ENCODE measurements around the gene NSD2. TPM values are rescaled to one million over a fixed set of nuclear protein-coding genes. Genes with fewer than 3 reads are reported as not detected.

Gene NSD2
- total and polyA plus RNA-seq, 12 donors = 11.1 to 187 (median 25.2) TPM

GRCh38 chr4:1953335-1953734, 82.1 kb downstream of the NSD2 start:
- 96 to 97% (median 97%) methylated on average over 9 of the region's 9 CpGs for WGBS, 4 donors
- H3K9me3 ChIP-seq (replicated peaks in 1 of 3) = no peaks in the 10 kb centered on the region
- DNase-seq = no peak
- H3K4me1 ChIP-seq (replicated peaks in 1 of 2) = no peaks in the 10 kb centered on the region
- H3K27me3 ChIP-seq = no peaks in the 10 kb centered on the region
- no peak overlapping the region for H3K27ac ChIP-seq
- no peak overlapping the region for H3K4me3 ChIP-seq
- intact Hi-C loops (cut with DNase I) = no loop called here
- TF ChIP-seq CTCF (IDR thresholded peaks at IDR 0.05) (no peak), POLR2A (IDR thresholded peaks at IDR 0.05) (no peak)
- H3K36me3 ChIP-seq (replicated peaks in 1 of 2) = peaks cover 0 to 13% of the 10 kb centered on the region in 2 donors

GRCh38 chr4:1956631-1957030, 85.4 kb downstream of the NSD2 start:
- TF ChIP-seq POLR2A (IDR thresholded peaks at IDR 0.05) = no peak
- no peak for TF ChIP-seq CTCF (IDR thresholded peaks at IDR 0.05)
- Histone ChIP-seq H3K27ac (no peak overlapping the region), H3K4me3 (no peak overlapping the region), H3K27me3 (no peaks in the 10 kb centered on the region), H3K9me3 (replicated peaks in 1 of 3) (no peaks in the 10 kb centered on the region), H3K4me1 (replicated peaks in 1 of 2) (no peaks in the 10 kb centered on the region), H3K36me3 (replicated peaks in 1 of 2) (peaks cover 0 to 29% of the 10 kb centered on the region in 2 donors)
- 93 to 97% (median 95%) methylated on average over 12 of the region's 12 CpGs for WGBS, 4 donors
- DNase-seq = no peak
- intact Hi-C loops (cut with DNase I) = no loop called here

- TF ChIP-seq POLR2A (IDR thresholded peaks at IDR 0.05) (no peak), CTCF (IDR thresholded peaks at IDR 0.05) (no peak)
- DNase-seq = no peak
- no peaks in the 10 kb centered on the region for H3K9me3 ChIP-seq (replicated peaks in 1 of 3)
- intact Hi-C loops (cut with DNase I) = no loop called here
- H3K27ac ChIP-seq = no peak overlapping the region
- 90 to 96% (median 92%) methylated on average over 10 to 15 of the region's 15 CpGs for WGBS, 4 donors
- H3K4me3 ChIP-seq = no peak overlapping the region
- peaks cover 0 to 36% of the 10 kb centered on the region in 2 donors for H3K36me3 ChIP-seq (replicated peaks in 1 of 2)
- H3K4me1 ChIP-seq (replicated peaks in 1 of 2) = no peaks in the 10 kb centered on the region
- H3K27me3 ChIP-seq = no peaks in the 10 kb centered on the region
Measured at GRCh38 chr4:1958276-1959103, 87.3 kb downstream of the NSD2 start.

- Histone ChIP-seq H3K4me3 (no peak overlapping the region), H3K4me1 (replicated peaks in 1 of 2) (no peaks in the 10 kb centered on the region), H3K27me3 (no peaks in the 10 kb centered on the region), H3K27ac (no peak overlapping the region), H3K36me3 (replicated peaks in 1 of 2) (peaks cover 0 to 36% of the 10 kb centered on the region in 2 donors), H3K9me3 (replicated peaks in 1 of 3) (no peaks in the 10 kb centered on the region)
- TF ChIP-seq POLR2A (IDR thresholded peaks at IDR 0.05) (no peak), CTCF (IDR thresholded peaks at IDR 0.05) (no peak)
- WGBS, 4 donors = 90 to 95% (median 94%) methylated on average over 5 of the region's 5 CpGs
- intact Hi-C loops (cut with DNase I) = no loop called here
- DNase-seq = no peak
Measured at GRCh38 chr4:1959104-1959384, 87.9 kb downstream of the NSD2 start.
